Thymus (tissue), 11 donors: ENCODE measurements around the gene ASB18. TPM values are rescaled to one million over a fixed set of nuclear protein-coding genes. Genes with fewer than 3 reads are reported as not detected.

Experiments
- DNase-seq, 9 donors: peaks; one replicate each; pipeline ENCODE4 v3.0.0-alpha.2; 2013; ENCODE audit warnings: low spot score in 9 of 9, low read depth in 6 of 9, missing footprints in 1 of 9
- H3K27ac ChIP-seq, 2 donors: one replicate each; pipeline ENCODE4 v1.5.1; 2013; ENCODE audit warnings: control low read depth in 1 of 2, low read depth in 1 of 2, low read length in 1 of 2, mild to moderate bottlenecking in 1 of 2, moderate library complexity in 1 of 2
- H3K27me3 ChIP-seq, 2 donors: one replicate each; pipeline ENCODE4 v1.5.1; 2013; ENCODE audit warnings: low read length in 1 of 2; ENCODE audit not compliant: control insufficient read depth in 2 of 2, insufficient read depth in 1 of 2
- H3K36me3 ChIP-seq, 2 donors: one replicate each; pipeline ENCODE4 v1.5.1; 2013; ENCODE audit warnings: low read length in 1 of 2, mild to moderate bottlenecking in 1 of 2, moderate library complexity in 1 of 2; ENCODE audit not compliant: control insufficient read depth in 2 of 2, insufficient read depth in 2 of 2
- H3K4me1 ChIP-seq, 2 donors: one replicate each; pipeline ENCODE4 v1.5.1; 2013; ENCODE audit warnings: low read length in 2 of 2; ENCODE audit not compliant: control insufficient read depth in 2 of 2, insufficient read depth in 2 of 2
- H3K4me3 ChIP-seq, 2 donors: one replicate each; pipeline ENCODE4 v1.5.1; 2013; ENCODE audit warnings: low read length in 2 of 2, control low read depth in 1 of 2, mild to moderate bottlenecking in 1 of 2
- H3K9me3 ChIP-seq, 2 donors: one replicate each; pipeline ENCODE4 v1.5.1; 2013; ENCODE audit warnings: low read length in 1 of 2, mild to moderate bottlenecking in 1 of 2; ENCODE audit not compliant: control insufficient read depth in 2 of 2, insufficient read depth in 1 of 2
- whole genome bisulfite sequencing: extraction: QIAGEN DNeasy Blood & Tissue Kit; methylation state at CpG from one replicate; pipeline ENCODE4 v1.1.7; 2013; 5-methylcytosine and 5-hydroxymethylcytosine counted together
- polyA plus RNA-seq: library from polyadenylated mRNA; stranded (reverse); fragments of 200-250 nt; gene quantifications from one replicate; pipeline ENCODE4 v1.2.3, GENCODE V29; 2013
- total RNA-seq: library from RNA; stranded (reverse); fragments of 120-200 nt; gene quantifications from one replicate; pipeline ENCODE4 v1.2.4, GENCODE V29; 2013
- donor health status: healthy.

The ASB18 gene
- total and polyA plus RNA-seq, 2 donors, result under 0.01 TPM; not detected in 1

GRCh38 chr2:236208019-236208926 lies 55.9 kb downstream of the ASB18 start:
- no peaks in the 10 kb centered on the region for H3K36me3 ChIP-seq
- no peak overlapping the region for H3K4me3 ChIP-seq
- peaks cover 0 to 4% of the 10 kb centered on the region in 2 donors for H3K27me3 ChIP-seq
- no peak for DNase-seq
- no peaks in the 10 kb centered on the region for H3K4me1 ChIP-seq
- WGBS, result 85% methylated on average over 28 of the region's 28 CpGs
- H3K27ac ChIP-seq, result no peak overlapping the region
- H3K9me3 ChIP-seq, result no peaks in the 10 kb centered on the region

- H3K4me1 ChIP-seq, result no peaks in the 10 kb centered on the region
- H3K4me3 ChIP-seq, result no peak overlapping the region
- DNase-seq, result no peak
- no peak overlapping the region for H3K27ac ChIP-seq
- no peaks in the 10 kb centered on the region for H3K9me3 ChIP-seq
- 89% methylated on average over 11 of the region's 11 CpGs for WGBS
- H3K36me3 ChIP-seq, result no peaks in the 10 kb centered on the region
- peaks cover 0 to 4% of the 10 kb centered on the region in 2 donors for H3K27me3 ChIP-seq
Observed at GRCh38 chr2:236207472-236207871, 56.7 kb downstream of the ASB18 start.

GRCh38 chr2:236205867-236206645 lies 58.1 kb downstream of the ASB18 start:
- Histone ChIP-seq H3K4me3 (no peak overlapping the region), H3K27me3 (peaks cover 0 to under 1% of the 10 kb centered on the region in 2 donors), H3K36me3 (no peaks in the 10 kb centered on the region), H3K4me1 (no peaks in the 10 kb centered on the region), H3K9me3 (no peaks in the 10 kb centered on the region), H3K27ac (no peak overlapping the region)
- DNase-seq, result no peak
- 83% methylated on average over 2 of the region's 2 CpGs for WGBS

- Histone ChIP-seq H3K27me3 (peaks cover 0 to 2% of the 10 kb centered on the region in 2 donors), H3K36me3 (no peaks in the 10 kb centered on the region)
- 96% methylated on average over 5 of the region's 5 CpGs for WGBS
Observed at GRCh38 chr2:236204953-236205352, 59.3 kb downstream of the ASB18 start.

GRCh38 chr2:236200378-236200777 lies 63.8 kb downstream of the ASB18 start:
- 71% methylated on average over 7 of the region's 7 CpGs for WGBS
- no peak for DNase-seq
- Histone ChIP-seq H3K4me1 (no peaks in the 10 kb centered on the region), H3K27me3 (peaks cover 0 to 2% of the 10 kb centered on the region in 2 donors), H3K4me3 (no peak overlapping the region), H3K27ac (no peak overlapping the region), H3K9me3 (no peaks in the 10 kb centered on the region), H3K36me3 (no peaks in the 10 kb centered on the region)

More at GRCh38 chr2:236204953-236205352, 59.3 kb downstream of the ASB18 start:
- no peak for DNase-seq
- Histone ChIP-seq H3K9me3 (no peaks in the 10 kb centered on the region), H3K4me1 (no peaks in the 10 kb centered on the region), H3K4me3 (no peak overlapping the region), H3K27ac (no peak overlapping the region)

GRCh38 chr2:236196366-236196765 lies 67.8 kb downstream of the ASB18 start:
- no peaks in the 10 kb centered on the region for H3K9me3 ChIP-seq
- 81% methylated on average over 7 of the region's 7 CpGs for WGBS
- H3K27me3 ChIP-seq, result peaks cover 0 to 2% of the 10 kb centered on the region in 2 donors
- H3K27ac ChIP-seq, result no peak overlapping the region
- H3K4me3 ChIP-seq, result no peak overlapping the region
- no peak for DNase-seq
- no peaks in the 10 kb centered on the region for H3K36me3 ChIP-seq
- no peaks in the 10 kb centered on the region for H3K4me1 ChIP-seq

GRCh38 chr2:236195726-236196125 lies 68.5 kb downstream of the ASB18 start:
- no peak overlapping the region for H3K4me3 ChIP-seq
- H3K9me3 ChIP-seq, result no peaks in the 10 kb centered on the region
- H3K27me3 ChIP-seq, result peaks cover 0 to 2% of the 10 kb centered on the region in 2 donors
- H3K36me3 ChIP-seq, result no peaks in the 10 kb centered on the region
- no peak for DNase-seq
- WGBS, result 85% methylated on average over 12 of the region's 12 CpGs
- H3K27ac ChIP-seq, result no peak overlapping the region
- H3K4me1 ChIP-seq, result no peaks in the 10 kb centered on the region

- WGBS, result 85% methylated on average over 12 of the region's 12 CpGs
- DNase-seq, result no peak
- no peak overlapping the region for H3K4me3 ChIP-seq
- H3K27ac ChIP-seq, result no peak overlapping the region
- no peaks in the 10 kb centered on the region for H3K36me3 ChIP-seq
- H3K4me1 ChIP-seq, result no peaks in the 10 kb centered on the region
- no peaks in the 10 kb centered on the region for H3K9me3 ChIP-seq
- no peaks in the 10 kb centered on the region for H3K27me3 ChIP-seq
Observed at GRCh38 chr2:236194786-236195185, 69.4 kb downstream of the ASB18 start.

GRCh38 chr2:236193026-236193425 lies 71.2 kb downstream of the ASB18 start:
- Histone ChIP-seq H3K27ac (no peak overlapping the region), H3K4me3 (no peak overlapping the region)

More at GRCh38 chr2:236193026-236193425, 71.2 kb downstream of the ASB18 start:
- no peaks in the 10 kb centered on the region for H3K4me1 ChIP-seq
- no peak for DNase-seq
- 87% methylated on average over 10 of the region's 10 CpGs for WGBS
- H3K27me3 ChIP-seq, result no peaks in the 10 kb centered on the region
- H3K36me3 ChIP-seq, result no peaks in the 10 kb centered on the region
- H3K9me3 ChIP-seq, result no peaks in the 10 kb centered on the region
